ENCODE results near the gene POU2AF1.

DNA sequence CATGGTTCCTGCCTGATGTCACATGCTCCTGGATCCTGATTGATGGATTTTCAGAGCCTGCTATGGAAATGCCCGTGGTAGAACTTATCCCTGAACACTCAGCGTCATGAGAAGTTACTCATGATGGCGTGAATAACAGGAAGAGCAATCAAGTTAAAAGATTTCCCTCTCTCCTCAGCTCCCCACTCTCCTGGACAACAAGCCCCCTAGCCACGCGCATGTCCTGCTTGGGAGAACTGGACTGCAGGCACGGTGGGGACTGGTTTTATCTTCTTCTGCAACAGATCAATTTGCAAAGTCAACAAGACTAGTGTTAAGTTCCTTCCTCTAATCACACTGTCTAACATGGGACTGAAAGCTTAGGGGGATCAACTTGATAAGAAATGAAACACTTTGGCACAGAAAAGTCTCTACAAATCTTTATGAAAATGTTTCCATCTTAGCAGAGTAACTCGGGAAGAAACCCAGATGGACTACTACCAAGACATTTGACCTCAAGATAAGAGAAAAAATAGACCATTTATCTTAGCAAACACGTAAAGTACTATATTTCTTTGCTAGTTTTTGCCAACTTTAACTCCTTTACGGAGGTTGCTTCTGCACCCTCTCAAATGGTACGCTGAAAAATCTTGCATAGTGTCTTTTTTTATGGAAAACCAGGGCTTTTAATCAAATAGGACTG is 27.6 kb downstream of the POU2AF1 start:
- no peak for TF ChIP-seq CTCF (optimal IDR thresholded peaks at IDR 0.05 in 1 of 3, IDR thresholded peaks at IDR 0.05 in 1 of 3, conservative IDR thresholded peaks at IDR 0.05 in 1 of 3; ENCODE audit: extremely low read depth in 1 of 3, insufficient read depth in 2 of 3, low read length in 3 of 3)
- TF ChIP-seq EZH2 (IDR thresholded peaks at IDR 0.05; ENCODE audit: low read length) = no peak

All from keratinocyte (primary cell).